Astrocyte of the cerebellum (primary cell): ENCODE results near the gene CPHXL2.

ENCODE experiments used
- DNase-seq: peaks from one replicate; pipeline ENCODE4 v3.0.0-alpha.2; 2011; ENCODE audit warnings: low read depth
- H3K4me3 ChIP-seq: 2 replicates; pipeline ENCODE4 v1.5.1; 2011; ENCODE audit warnings: mild to moderate bottlenecking, low read depth, low read length, moderate library complexity
- in situ Hi-C: cut with HindIII; loops from 2 replicates; pipeline ENCODE4 v1.10.0; 2017; ENCODE audit warnings: low sequenced_read_pairs
- TF ChIP-seq, protein P1 (sequence below): IDR thresholded peaks from 2 replicates; pipeline ENCODE4 v1.5.1; 2012; ENCODE audit warnings: low read length, low read depth, moderate library complexity, mild to moderate bottlenecking; ENCODE audit errors: missing control alignments

Gene CPHXL2

GRCh38 chr16:75647492-75648264 is 29.1 kb downstream of the CPHXL2 start, which contains the start of the genes KARS1 and TERF2IP:
Gene KARS1 (minus strand): TSS chr16:75647665. CDS start chr16:75647639, 26 bp downstream.
Gene TERF2IP (plus strand): TSS chr16:75647773. CDS start chr16:75647883, 110 bp downstream.
- TF ChIP-seq, protein P1, sequence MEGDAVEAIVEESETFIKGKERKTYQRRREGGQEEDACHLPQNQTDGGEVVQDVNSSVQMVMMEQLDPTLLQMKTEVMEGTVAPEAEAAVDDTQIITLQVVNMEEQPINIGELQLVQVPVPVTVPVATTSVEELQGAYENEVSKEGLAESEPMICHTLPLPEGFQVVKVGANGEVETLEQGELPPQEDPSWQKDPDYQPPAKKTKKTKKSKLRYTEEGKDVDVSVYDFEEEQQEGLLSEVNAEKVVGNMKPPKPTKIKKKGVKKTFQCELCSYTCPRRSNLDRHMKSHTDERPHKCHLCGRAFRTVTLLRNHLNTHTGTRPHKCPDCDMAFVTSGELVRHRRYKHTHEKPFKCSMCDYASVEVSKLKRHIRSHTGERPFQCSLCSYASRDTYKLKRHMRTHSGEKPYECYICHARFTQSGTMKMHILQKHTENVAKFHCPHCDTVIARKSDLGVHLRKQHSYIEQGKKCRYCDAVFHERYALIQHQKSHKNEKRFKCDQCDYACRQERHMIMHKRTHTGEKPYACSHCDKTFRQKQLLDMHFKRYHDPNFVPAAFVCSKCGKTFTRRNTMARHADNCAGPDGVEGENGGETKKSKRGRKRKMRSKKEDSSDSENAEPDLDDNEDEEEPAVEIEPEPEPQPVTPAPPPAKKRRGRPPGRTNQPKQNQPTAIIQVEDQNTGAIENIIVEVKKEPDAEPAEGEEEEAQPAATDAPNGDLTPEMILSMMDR = no peak
- DNase-seq = peak; percentile 77
- in situ Hi-C loops = loop anchor here (5.0 kb wide), 1 partner anchor 105 kb away; no protein-coding TSS in a partner anchor
- H3K4me3 ChIP-seq = peak within 1 kb of the TSS; percentile 86

GRCh38 chr16:75647112-75647491 is 29.7 kb downstream of the CPHXL2 start:
- no peak for DNase-seq
- TF ChIP-seq, protein P1 = no peak
- in situ Hi-C loops = loop anchor here (5.0 kb wide), 1 partner anchor 105 kb away; no protein-coding TSS in a partner anchor
- H3K4me3 ChIP-seq = peak overlapping the region; percentile 86

- no peak overlapping the region for H3K4me3 ChIP-seq
- no peak for DNase-seq
- in situ Hi-C loops = loop anchor here (5.0 kb wide), 1 partner anchor 108 kb away; no protein-coding TSS in a partner anchor
- TF ChIP-seq, protein P1 = no peak
Observed at GRCh38 chr16:75644240-75645012, 32.4 kb downstream of the CPHXL2 start.

GRCh38 chr16:75640598-75640997 is 36.2 kb downstream of the CPHXL2 start:
- TF ChIP-seq, protein P1 = no peak
- in situ Hi-C loops = no loop called here
- no peak for DNase-seq
- no peak overlapping the region for H3K4me3 ChIP-seq

GRCh38 chr16:75635036-75635435 is 41.8 kb downstream of the CPHXL2 start:
- DNase-seq = no peak
- in situ Hi-C loops = no loop called here
- no peak overlapping the region for H3K4me3 ChIP-seq
- TF ChIP-seq, protein P1 = no peak

- TF ChIP-seq, protein P1 = no peak
- no peak overlapping the region for H3K4me3 ChIP-seq
- in situ Hi-C loops = no loop called here
- DNase-seq = no peak
Observed at GRCh38 chr16:75632857-75633256, 44.0 kb downstream of the CPHXL2 start.
